ENCODE measurements around the gene SPPL2A. TPM values are rescaled to one million over a fixed set of nuclear protein-coding genes. Genes with fewer than 3 reads are reported as not detected.

Gene SPPL2A
- total and polyA plus RNA-seq, 2 donors = 50.7 to 55.6 TPM

DNA sequence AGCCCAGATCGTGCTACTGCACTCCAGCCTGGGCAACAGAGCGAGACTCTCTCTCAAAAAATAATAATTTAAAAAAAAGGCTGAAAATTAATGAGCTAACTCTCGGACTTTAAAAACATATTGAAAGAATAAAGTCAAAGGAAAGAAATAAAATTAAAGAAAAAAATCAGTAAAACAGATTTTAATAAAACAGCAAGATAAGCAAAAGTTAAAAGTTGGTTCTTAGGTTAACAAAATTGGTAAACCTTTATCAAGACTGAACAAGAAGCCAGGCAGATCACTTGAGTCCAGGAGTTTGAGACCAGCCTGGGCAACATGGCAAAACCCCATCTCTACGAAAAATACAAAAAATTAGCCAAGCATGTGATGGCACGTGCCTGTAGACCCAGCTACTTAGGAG is 99.6 kb downstream of the SPPL2A start:
- H3K27ac ChIP-seq (ENCODE audit: low read depth in 1 of 2, low read length in 1 of 2) = no peak overlapping the region
- no peak for DNase-seq (ENCODE audit: low read depth in 6 of 9, low spot score in 9 of 9)
- H3K27me3 ChIP-seq (ENCODE audit: control insufficient read depth in 2 of 2, insufficient read depth in 1 of 2, low read length in 1 of 2) = no peaks in the 10 kb centered on the region
- no peak overlapping the region for H3K4me3 ChIP-seq (ENCODE audit: low read length in 2 of 2)
- WGBS = 94% methylated on average over 5 of the region's 5 CpGs
- H3K36me3 ChIP-seq (ENCODE audit: control insufficient read depth in 2 of 2, insufficient read depth in 2 of 2, low read length in 1 of 2) = peaks cover 2 to 21% of the 10 kb centered on the region in 2 donors
- no peaks in the 10 kb centered on the region for H3K4me1 ChIP-seq (ENCODE audit: control insufficient read depth in 2 of 2, insufficient read depth in 2 of 2, low read length in 2 of 2)
- no peaks in the 10 kb centered on the region for H3K9me3 ChIP-seq (ENCODE audit: control insufficient read depth in 2 of 2, insufficient read depth in 1 of 2, low read length in 1 of 2)

GRCh38 chr15:50655555-50655954 is 110.0 kb downstream of the SPPL2A start:
- no peaks in the 10 kb centered on the region for H3K27me3 ChIP-seq (ENCODE audit: control insufficient read depth in 2 of 2, insufficient read depth in 1 of 2, low read length in 1 of 2)
- H3K4me1 ChIP-seq (ENCODE audit: control insufficient read depth in 2 of 2, insufficient read depth in 2 of 2, low read length in 2 of 2) = no peaks in the 10 kb centered on the region
- H3K9me3 ChIP-seq (ENCODE audit: control insufficient read depth in 2 of 2, insufficient read depth in 1 of 2, low read length in 1 of 2) = no peaks in the 10 kb centered on the region
- 89% methylated on average over 4 of the region's 4 CpGs for WGBS
- DNase-seq (ENCODE audit: low read depth in 6 of 9, low spot score in 9 of 9) = no peak
- H3K4me3 ChIP-seq (ENCODE audit: low read length in 2 of 2) = no peak overlapping the region
- H3K36me3 ChIP-seq (ENCODE audit: control insufficient read depth in 2 of 2, insufficient read depth in 2 of 2, low read length in 1 of 2) = peaks cover 25 to 44% of the 10 kb centered on the region in 2 donors
- H3K27ac ChIP-seq (ENCODE audit: low read depth in 1 of 2, low read length in 1 of 2) = no peak overlapping the region

- H3K4me1 ChIP-seq (ENCODE audit: control insufficient read depth in 2 of 2, insufficient read depth in 2 of 2, low read length in 2 of 2) = no peaks in the 10 kb centered on the region
- no peaks in the 10 kb centered on the region for H3K9me3 ChIP-seq (ENCODE audit: control insufficient read depth in 2 of 2, insufficient read depth in 1 of 2, low read length in 1 of 2)
- no peak for DNase-seq (ENCODE audit: low read depth in 6 of 9, low spot score in 9 of 9)
- H3K4me3 ChIP-seq (ENCODE audit: low read length in 2 of 2) = no peak overlapping the region
- H3K27ac ChIP-seq (ENCODE audit: low read depth in 1 of 2, low read length in 1 of 2) = peak overlapping the region in 1 of 2 donors; percentile 18
- WGBS = 96% methylated on average over 6 of the region's 6 CpGs
- no peaks in the 10 kb centered on the region for H3K27me3 ChIP-seq (ENCODE audit: control insufficient read depth in 2 of 2, insufficient read depth in 1 of 2, low read length in 1 of 2)
- peaks cover 36 to 63% of the 10 kb centered on the region in 2 donors for H3K36me3 ChIP-seq (ENCODE audit: control insufficient read depth in 2 of 2, insufficient read depth in 2 of 2, low read length in 1 of 2)
Measured at GRCh38 chr15:50653156-50653743, 112.3 kb downstream of the SPPL2A start.

- H3K27ac ChIP-seq (ENCODE audit: low read depth in 1 of 2, low read length in 1 of 2) = peak overlapping the region in 1 of 2 donors; percentile 31
- no peaks in the 10 kb centered on the region for H3K27me3 ChIP-seq (ENCODE audit: control insufficient read depth in 2 of 2, insufficient read depth in 1 of 2, low read length in 1 of 2)
- no peak for DNase-seq (ENCODE audit: low read depth in 6 of 9, low spot score in 9 of 9)
- H3K36me3 ChIP-seq (ENCODE audit: control insufficient read depth in 2 of 2, insufficient read depth in 2 of 2, low read length in 1 of 2) = peaks cover 39 to 68% of the 10 kb centered on the region in 2 donors
- no peaks in the 10 kb centered on the region for H3K4me1 ChIP-seq (ENCODE audit: control insufficient read depth in 2 of 2, insufficient read depth in 2 of 2, low read length in 2 of 2)
- H3K4me3 ChIP-seq (ENCODE audit: low read length in 2 of 2) = no peak overlapping the region
- WGBS = 96% methylated on average over 3 of the region's 3 CpGs
- H3K9me3 ChIP-seq (ENCODE audit: control insufficient read depth in 2 of 2, insufficient read depth in 1 of 2, low read length in 1 of 2) = no peaks in the 10 kb centered on the region
Measured at GRCh38 chr15:50652671-50653070, 112.8 kb downstream of the SPPL2A start.

Other genes with a start within 250 kb of the SPPL2A start
- gene USP50, start 219.0 kb downstream of the SPPL2A start, total RNA-seq = 0.33 TPM
- gene USP50, start 219.0 kb downstream of the SPPL2A start, polyA plus RNA-seq = not detected
- gene TRPM7, start 78.9 kb downstream of the SPPL2A start, total RNA-seq = 31.9 TPM
- 15.6 TPM for gene TRPM7, start 78.9 kb downstream of the SPPL2A start, polyA plus RNA-seq
- 6.5 TPM for gene AP4E1, start 143.0 kb upstream of the SPPL2A start, total RNA-seq
- 5.9 TPM for gene AP4E1, start 143.0 kb upstream of the SPPL2A start, polyA plus RNA-seq